GM23248 (cell line): ENCODE measurements around the gene TSSK2. TPM values are rescaled to one million over a fixed set of nuclear protein-coding genes. Genes with fewer than 3 reads are reported as not detected.

Experiments used
- DNase-seq: peaks from one replicate; pipeline ENCODE4 v3.0.0-alpha.2; 2015
- H2AFZ ChIP-seq: fragments of 200-600 bp; sonication (generic); 2 replicates; pipeline ENCODE4 v1.6.1; 2016; ENCODE audit warnings: antibody characterized with exemption
- H3F3A ChIP-seq: fragments of 200-600 bp; sonication (generic); 2 replicates; pipeline ENCODE4 v1.6.1; 2016; ENCODE audit warnings: mild to moderate bottlenecking, antibody characterized with exemption, mixed run types; ENCODE audit not compliant: insufficient read depth
- H3K27ac ChIP-seq: fragments of 200-600 bp; sonication (generic); 2 replicates; pipeline ENCODE4 v1.5.1; 2016; ENCODE audit warnings: mild to moderate bottlenecking
- H3K27me3 ChIP-seq: fragments of 200-600 bp; sonication (generic); replicated peaks from 2 replicates; pipeline ENCODE4 v1.6.1; 2016; ENCODE audit warnings: mild to moderate bottlenecking; ENCODE audit not compliant: insufficient read depth
- H3K36me3 ChIP-seq: fragments of 200-600 bp; sonication (generic); 2 replicates; pipeline ENCODE4 v1.6.1; 2016; ENCODE audit warnings: low read depth, mild to moderate bottlenecking
- H3K4me1 ChIP-seq: fragments of 200-600 bp; sonication (generic); 2 replicates; pipeline ENCODE4 v1.6.1; 2016; ENCODE audit warnings: mild to moderate bottlenecking; ENCODE audit not compliant: insufficient read depth
- H3K4me2 ChIP-seq: fragments of 200-600 bp; sonication (generic); one replicate; pipeline ENCODE4 v1.6.1; 2016; ENCODE audit warnings: mild to moderate bottlenecking; ENCODE audit not compliant: unreplicated experiment
- H3K4me3 ChIP-seq: fragments of 200-600 bp; sonication (generic); 2 replicates; pipeline ENCODE4 v1.5.1; 2016; ENCODE audit warnings: mild to moderate bottlenecking
- H3K79me2 ChIP-seq: fragments of 200-600 bp; sonication (generic); 2 replicates; pipeline ENCODE4 v1.6.1; 2016; ENCODE audit warnings: mild to moderate bottlenecking; ENCODE audit not compliant: insufficient read depth
- H3K9ac ChIP-seq: fragments of 200-600 bp; sonication (generic); 2 replicates; pipeline ENCODE4 v1.6.1; 2016; ENCODE audit warnings: mild to moderate bottlenecking
- H3K9me2 ChIP-seq: fragments of 200-600 bp; sonication (generic); 2 replicates; pipeline ENCODE4 v1.6.1; 2016; ENCODE audit warnings: mixed run types, mild to moderate bottlenecking, moderate library complexity; ENCODE audit not compliant: insufficient read depth
- H3K9me3 ChIP-seq: fragments of 200-600 bp; sonication (generic); one replicate; pipeline ENCODE4 v1.6.1; 2017; ENCODE audit warnings: low read depth
- H4K20me1 ChIP-seq: fragments of 200-600 bp; sonication (generic); 2 replicates; pipeline ENCODE4 v1.6.0; 2016; ENCODE audit not compliant: insufficient read depth
- EZH2 ChIP-seq: fragments of 200-600 bp; sonication (generic); IDR thresholded peaks from 2 replicates; pipeline ENCODE4 v1.6.1; 2018; ENCODE audit warnings: antibody characterized with exemption, mild to moderate bottlenecking; ENCODE audit not compliant: insufficient read depth, poor library complexity, severe bottlenecking
- EZH2phosphoT487 ChIP-seq: fragments of 200-600 bp; sonication (generic); IDR thresholded peaks from 2 replicates; pipeline ENCODE4 v1.6.1; 2018; ENCODE audit warnings: antibody characterized with exemption, moderate library complexity, mild to moderate bottlenecking, low read depth; ENCODE audit not compliant: insufficient read depth
- WGBS, 2 experiments: methylation state at CpG; one replicate each; pipeline ENCODE4 v1.1.6; 2015 to 2017; ENCODE audit warnings: low lambda C conversion rate in 2 of 2, low coverage in 1 of 2; ENCODE audit errors: missing lambda C conversion rate in 2 of 2; 5-methylcytosine and 5-hydroxymethylcytosine counted together
- in situ Hi-C: fragments of 300-500 bp; cut with MboI; formaldehyde crosslinking; loops from 2 replicates; pipeline ENCODE4 v1.15.0; 2020
- polyA plus RNA-seq: library from polyadenylated mRNA; unstranded; fragments of >200 nt; fragmentation: Nextera tagmentation; extraction: Ambion mirVana; gene quantifications from 2 replicates; pipeline ENCODE4 v1.2.1, GENCODE V29; 2016
- total RNA-seq: library from RNA; depleted of rRNA; stranded (reverse); fragments of >200 nt; shearing (Covaris generic); gene quantifications from 2 replicates; pipeline ENCODE4 v1.2.3, GENCODE V29; 2014

Gene TSSK2
- total and polyA plus RNA-seq, 2 experiments from 2014 or later: not detected

DNA sequence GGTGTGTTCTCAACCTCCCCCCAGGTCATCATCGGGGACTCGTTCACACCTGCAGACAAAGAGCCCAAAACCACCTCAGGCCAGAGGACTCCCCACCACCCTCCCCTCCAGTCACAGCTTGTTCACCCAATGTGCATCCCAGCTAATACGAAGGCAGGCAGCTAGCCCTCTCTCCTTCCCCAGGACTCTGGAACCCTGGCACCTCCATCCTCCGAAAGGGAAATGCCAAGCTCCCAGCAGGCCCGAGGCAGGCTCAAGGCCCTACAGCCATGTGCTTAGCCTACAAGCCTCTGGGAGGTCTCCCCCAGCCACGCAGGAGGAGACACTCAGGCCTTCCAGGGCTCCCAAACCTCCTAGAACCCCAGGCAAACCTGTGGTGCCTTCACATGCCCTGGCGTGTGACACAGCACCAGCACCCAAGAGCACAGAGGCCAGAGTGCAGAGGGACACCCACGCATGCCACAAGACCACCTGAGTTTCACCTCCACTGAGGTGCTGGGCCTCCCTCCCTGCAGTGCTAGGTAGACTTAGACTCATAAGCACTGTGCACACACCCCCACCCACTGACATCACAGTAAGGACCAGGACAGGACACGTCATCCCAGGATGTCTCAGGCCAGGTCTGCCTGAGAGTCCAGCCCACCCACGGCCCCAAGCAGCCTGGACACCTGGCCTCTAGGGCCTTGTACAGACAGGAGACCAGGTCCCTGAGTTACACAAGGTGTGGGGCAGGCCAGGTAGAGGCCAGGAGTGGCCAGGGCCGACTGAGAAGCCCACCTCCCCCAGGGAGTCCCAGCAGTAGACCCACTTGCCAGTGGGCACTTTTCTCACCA, 6.5 kb downstream of the TSSK2 start:
- Histone ChIP-seq H4K20me1 (no peaks in the 10 kb centered on the region), H3K4me1 (no peaks in the 10 kb centered on the region), H3K4me3 (no peak overlapping the region), H3K36me3 (no peaks in the 10 kb centered on the region; the same call in 1 of the 2 replicates), H3K9ac (no peak overlapping the region), H3F3A (no peaks in the 10 kb centered on the region), H3K79me2 (peaks cover 8% of the 10 kb centered on the region), H3K27me3 (no peaks in the 10 kb centered on the region), H3K9me3 (no peaks in the 10 kb centered on the region), H2AFZ (no peak overlapping the region), H3K4me2 (no peak overlapping the region), H3K9me2 (no peaks in the 10 kb centered on the region), H3K27ac (no peak overlapping the region)
- TF ChIP-seq EZH2phosphoT487 (no peak), EZH2 (no peak)
- in situ Hi-C loops: no loop called here
- DNase-seq: no peak
- 86 to 89% methylated on average over 11 of the region's 11 CpGs for WGBS, 2 experiments

DNA sequence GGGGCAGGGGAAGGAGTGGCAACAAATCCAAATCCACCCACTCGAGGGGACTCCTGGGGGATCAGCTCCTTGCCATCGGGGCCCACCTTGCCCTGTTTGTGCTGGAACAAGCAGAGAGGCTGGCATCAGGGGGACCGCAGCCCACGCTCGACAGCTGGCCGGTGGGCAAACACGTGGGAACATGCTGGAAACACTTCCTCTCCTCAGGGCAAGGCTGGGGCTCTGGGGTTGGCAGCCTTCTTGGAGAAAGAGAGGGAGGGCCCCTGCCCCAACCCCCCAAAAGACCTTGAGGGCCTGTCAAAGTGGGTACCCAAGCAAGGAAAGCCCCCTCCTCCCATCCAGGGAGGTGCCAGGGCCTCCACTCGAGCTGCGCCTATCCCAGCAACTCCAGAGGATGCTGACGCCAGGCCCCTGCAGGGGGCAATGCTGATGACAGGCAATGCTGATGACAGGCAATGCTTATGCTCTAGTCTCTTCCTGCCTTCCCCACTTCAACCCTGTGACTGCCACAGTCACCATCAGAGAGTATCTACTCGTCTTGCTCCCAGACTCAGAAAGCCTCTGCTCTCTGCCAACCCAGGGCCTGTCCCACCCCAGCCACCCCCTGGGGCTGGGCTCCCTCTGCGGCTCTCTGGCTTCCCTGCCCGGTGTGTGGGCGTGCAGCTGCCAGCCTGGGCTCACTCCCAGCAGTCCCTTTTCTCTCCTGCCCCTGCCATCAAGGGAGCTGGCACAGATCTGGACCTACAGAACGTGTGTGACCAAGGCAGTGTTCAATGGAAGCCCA, 7.3 kb downstream of the TSSK2 start:
- no peak overlapping the region for H3K4me2 ChIP-seq
- H3K9me2 ChIP-seq: no peaks in the 10 kb centered on the region
- H3K36me3 ChIP-seq: no peaks in the 10 kb centered on the region; the same call in 1 of the 2 replicates
- H3K79me2 ChIP-seq: peaks cover 17% of the 10 kb centered on the region
- TF ChIP-seq EZH2 (no peak), EZH2phosphoT487 (no peak)
- no peaks in the 10 kb centered on the region for H3F3A ChIP-seq
- H3K27me3 ChIP-seq: no peaks in the 10 kb centered on the region
- H2AFZ ChIP-seq: no peak overlapping the region
- 69 to 70% methylated on average over 12 to 15 of the region's 15 CpGs for WGBS, 2 experiments
- no peaks in the 10 kb centered on the region for H4K20me1 ChIP-seq
- no peaks in the 10 kb centered on the region for H3K9me3 ChIP-seq
- DNase-seq: no peak
- H3K4me1 ChIP-seq: peaks cover 3% of the 10 kb centered on the region
- H3K27ac ChIP-seq: no peak overlapping the region
- in situ Hi-C loops: no loop called here
- H3K9ac ChIP-seq: no peak overlapping the region
- no peak overlapping the region for H3K4me3 ChIP-seq

DNA sequence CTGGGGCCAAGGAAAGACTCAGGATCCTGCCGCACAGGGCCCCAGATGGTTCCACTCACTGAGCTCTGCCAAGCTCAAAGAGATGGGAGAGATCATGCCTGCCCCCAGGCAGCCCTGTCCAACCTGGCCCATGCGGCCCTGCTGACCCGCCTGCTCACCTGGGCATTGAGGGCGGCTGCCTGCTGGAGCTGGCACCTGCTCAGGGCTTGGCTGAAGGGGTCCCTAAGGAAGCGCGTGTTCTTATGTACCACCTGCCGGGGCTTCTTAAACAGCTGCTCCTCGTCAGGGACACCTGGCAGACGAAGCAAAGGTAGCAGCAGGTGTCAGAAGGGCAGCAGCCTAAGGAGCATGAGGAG, 7.9 kb downstream of the TSSK2 start:
- H3K36me3 ChIP-seq: no peaks in the 10 kb centered on the region; the same call in 1 of the 2 replicates
- peaks cover 7% of the 10 kb centered on the region for H3K4me1 ChIP-seq
- DNase-seq: no peak

DNA sequence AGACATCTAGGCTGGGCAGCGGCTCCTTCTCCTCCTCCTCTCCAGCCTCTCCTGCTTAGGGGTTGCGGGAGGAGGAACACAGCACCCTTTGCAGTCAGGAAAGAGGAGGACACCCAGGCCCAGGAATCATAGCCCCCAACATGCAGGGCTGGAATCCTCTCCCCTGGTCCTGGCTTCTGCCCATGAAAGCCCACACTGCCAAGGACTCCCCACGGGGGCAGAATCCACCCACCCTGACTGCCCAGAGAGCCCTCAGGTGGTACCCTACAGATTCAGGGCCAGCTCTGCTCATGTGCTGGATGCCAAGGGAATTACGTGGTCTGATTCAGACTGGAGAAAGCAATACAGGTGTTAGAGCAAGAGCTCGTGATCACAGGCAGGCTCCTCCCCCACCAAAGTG, 8.9 kb downstream of the TSSK2 start:
- no peaks in the 10 kb centered on the region for H3K9me2 ChIP-seq
- H3F3A ChIP-seq: no peaks in the 10 kb centered on the region
- WGBS, 2 experiments: 89 to 91% methylated on average over 5 of the region's 5 CpGs
- H3K4me1 ChIP-seq: peaks cover 7% of the 10 kb centered on the region
- H3K9me3 ChIP-seq: no peaks in the 10 kb centered on the region
- H3K27ac ChIP-seq: no peak overlapping the region
- no peak overlapping the region for H3K4me2 ChIP-seq
- no peaks in the 10 kb centered on the region; the same call in 1 of the 2 replicates for H3K36me3 ChIP-seq
- no peak for DNase-seq
- in situ Hi-C loops: no loop called here
- no peaks in the 10 kb centered on the region for H3K27me3 ChIP-seq
- no peak overlapping the region for H3K9ac ChIP-seq
- TF ChIP-seq EZH2phosphoT487 (no peak), EZH2 (no peak)
- no peaks in the 10 kb centered on the region for H4K20me1 ChIP-seq
- no peak overlapping the region for H2AFZ ChIP-seq
- peaks cover 27% of the 10 kb centered on the region for H3K79me2 ChIP-seq
- H3K4me3 ChIP-seq: no peak overlapping the region

More for the DNA sequence above, 7.9 kb downstream of the TSSK2 start:
- no peak overlapping the region for H3K27ac ChIP-seq
- no peak overlapping the region for H3K4me2 ChIP-seq
- H3K27me3 ChIP-seq: no peaks in the 10 kb centered on the region
- no peak overlapping the region for H3K4me3 ChIP-seq
- H3F3A ChIP-seq: no peaks in the 10 kb centered on the region
- TF ChIP-seq EZH2: no peak
- no peak for TF ChIP-seq EZH2phosphoT487
- H3K9me2 ChIP-seq: no peaks in the 10 kb centered on the region
- in situ Hi-C loops: no loop called here
- H2AFZ ChIP-seq: no peak overlapping the region
- no peaks in the 10 kb centered on the region for H3K9me3 ChIP-seq
- H3K9ac ChIP-seq: no peak overlapping the region
- 82 to 85% methylated on average over 9 of the region's 9 CpGs for WGBS, 2 experiments
- peaks cover 22% of the 10 kb centered on the region for H3K79me2 ChIP-seq
- H4K20me1 ChIP-seq: no peaks in the 10 kb centered on the region
